ENCODE data around the gene PPP2R2C. TPM values are rescaled to one million over a fixed set of nuclear protein-coding genes. Genes with fewer than 3 reads are reported as not detected.

PPP2R2C gene
- total and polyA plus RNA-seq, 10 donors: 0.07 to 1.3 (median 0.23) TPM; not detected in 1

GRCh38 chr4:6443035-6444023, 29.1 kb downstream of the PPP2R2C start:
- peaks cover 0 to 34% (median 19%) of the 10 kb centered on the region in 6 donors for H3K4me1 ChIP-seq
- 81 to 89% (median 82%) methylated on average over 13 to 21 of the region's 21 CpGs for WGBS, 5 donors
- peaks cover 0 to 57% (median 0%) of the 10 kb centered on the region in 7 donors for H3K27me3 ChIP-seq (replicated peaks in 1 of 7)
- intact Hi-C loops (cut with DNase I; ENCODE audit: low total_unique reads): no loop called here
- DNase-seq: peak; percentile 54
- H3K36me3 ChIP-seq: no peaks in the 10 kb centered on the region
- H3K4me3 ChIP-seq: no peak overlapping the region
- no peaks in the 10 kb centered on the region for H3K9me3 ChIP-seq
- no peak for TF ChIP-seq POLR2A (IDR thresholded peaks at IDR 0.05)
- no peak for TF ChIP-seq CTCF (IDR thresholded peaks at IDR 0.05 in 8 of 11, conservative IDR thresholded peaks at IDR 0.05 in 3 of 11)
- TF ChIP-seq POLR2AphosphoS5 (IDR thresholded peaks at IDR 0.05): no peak
- no peak overlapping the region for H3K27ac ChIP-seq

GRCh38 chr4:6442555-6442954, 29.9 kb downstream of the PPP2R2C start:
- TF ChIP-seq POLR2AphosphoS5 (IDR thresholded peaks at IDR 0.05): no peak
- no peak for TF ChIP-seq CTCF (IDR thresholded peaks at IDR 0.05 in 8 of 11, conservative IDR thresholded peaks at IDR 0.05 in 3 of 11)
- TF ChIP-seq POLR2A (IDR thresholded peaks at IDR 0.05): no peak
- H3K9me3 ChIP-seq: no peaks in the 10 kb centered on the region
- no peaks in the 10 kb centered on the region for H3K36me3 ChIP-seq
- DNase-seq: no peak
- intact Hi-C loops (cut with DNase I; ENCODE audit: low total_unique reads): no loop called here
- 72 to 88% (median 82%) methylated on average over 4 to 8 of the region's 8 CpGs for WGBS, 5 donors
- peaks cover 0 to 49% (median 0%) of the 10 kb centered on the region in 7 donors for H3K27me3 ChIP-seq (replicated peaks in 1 of 7)
- peaks cover 0 to 26% (median 16%) of the 10 kb centered on the region in 6 donors for H3K4me1 ChIP-seq
- no peak overlapping the region for H3K27ac ChIP-seq
- H3K4me3 ChIP-seq: no peak overlapping the region

- TF ChIP-seq POLR2AphosphoS5 (IDR thresholded peaks at IDR 0.05) (no peak), POLR2A (IDR thresholded peaks at IDR 0.05) (no peak), CTCF (IDR thresholded peaks at IDR 0.05 in 8 of 11, conservative IDR thresholded peaks at IDR 0.05 in 3 of 11) (no peak)
- no peaks in the 10 kb centered on the region for H3K36me3 ChIP-seq
- peaks cover 0 to 44% (median 0%) of the 10 kb centered on the region in 7 donors for H3K27me3 ChIP-seq (replicated peaks in 1 of 7)
- H3K4me1 ChIP-seq: peaks cover 0 to 18% (median 9%) of the 10 kb centered on the region in 6 donors
- no peak for DNase-seq
- 77 to 90% (median 86%) methylated on average over 6 to 7 of the region's 7 CpGs for WGBS, 5 donors
- no peaks in the 10 kb centered on the region for H3K9me3 ChIP-seq
- no peak overlapping the region for H3K4me3 ChIP-seq
- intact Hi-C loops (cut with DNase I; ENCODE audit: low total_unique reads): no loop called here
- no peak overlapping the region for H3K27ac ChIP-seq
Measured at GRCh38 chr4:6441758-6442157, 30.7 kb downstream of the PPP2R2C start.

- intact Hi-C loops (cut with DNase I; ENCODE audit: low total_unique reads): no loop called here
- H3K27me3 ChIP-seq (replicated peaks in 1 of 7): peaks cover 0 to 43% (median 0%) of the 10 kb centered on the region in 7 donors
- TF ChIP-seq CTCF (IDR thresholded peaks at IDR 0.05 in 8 of 11, conservative IDR thresholded peaks at IDR 0.05 in 3 of 11) (no peak), POLR2A (IDR thresholded peaks at IDR 0.05) (no peak), POLR2AphosphoS5 (IDR thresholded peaks at IDR 0.05) (no peak)
- no peak for DNase-seq
- peaks cover 0 to 13% (median 4%) of the 10 kb centered on the region in 6 donors for H3K4me1 ChIP-seq
- no peak overlapping the region for H3K27ac ChIP-seq
- peaks cover 0 to 3% (median under 1%) of the 10 kb centered on the region in 8 donors for H3K9me3 ChIP-seq
- no peak overlapping the region for H3K4me3 ChIP-seq
- 62 to 78% (median 72%) methylated on average over 6 of the region's 6 CpGs for WGBS, 5 donors
- H3K36me3 ChIP-seq: no peaks in the 10 kb centered on the region
Measured at GRCh38 chr4:6441202-6441582, 31.2 kb downstream of the PPP2R2C start.
